Measurements from ENCODE around the gene STK4. TPM values are rescaled to one million over a fixed set of nuclear protein-coding genes. Genes with fewer than 3 reads are reported as not detected.

STK4 gene
- total RNA-seq, 1 experiment from 2014 or later, result 43.0 TPM

DNA sequence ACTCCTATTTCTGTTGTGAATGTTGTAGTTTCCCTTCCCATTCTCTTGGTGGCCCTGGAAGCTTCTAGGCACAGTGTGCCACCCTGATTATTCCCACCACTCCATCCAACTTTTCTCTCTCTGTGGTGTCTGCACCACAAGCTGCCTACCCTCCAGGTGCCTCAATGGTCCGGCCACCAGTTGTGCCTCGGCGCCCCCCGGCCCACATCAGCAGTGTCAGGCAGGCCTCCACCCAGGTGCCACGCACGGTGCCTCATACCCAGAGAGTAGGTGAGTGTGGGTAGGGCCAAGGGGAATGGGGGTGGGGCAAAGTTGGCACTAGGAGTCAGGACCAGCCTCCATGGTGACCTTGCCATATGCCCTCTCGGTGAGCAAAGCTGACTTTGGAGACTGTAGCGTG is 33.4 kb upstream of the STK4 start:
- no peak overlapping the region; a peak in 1 of 7 replicates for H3K27ac Mint-ChIP-seq
- Histone ChIP-seq H4K5ac (ENCODE audit: insufficient read length, low read depth, low read length) (no peak overlapping the region), H2AK5ac (ENCODE audit: insufficient read length, low read length) (no peak overlapping the region), H3K18ac (ENCODE audit: insufficient read length, low read depth, low read length) (no peak overlapping the region), H3K14ac (ENCODE audit: insufficient read depth, low read length) (no peak overlapping the region), H3K9me3 (ENCODE audit: control insufficient read depth, low read depth, low read length) (no peaks in the 10 kb centered on the region), H3K27ac (ENCODE audit: insufficient read length, low read depth, low read length) (no peak overlapping the region), H2BK15ac (ENCODE audit: low read depth, low read length) (no peak overlapping the region), H2BK120ac (ENCODE audit: low read depth, low read length, poor library complexity, severe bottlenecking) (no peak overlapping the region), H4K20me1 (ENCODE audit: control insufficient read depth, insufficient read depth, insufficient read length) (no peaks in the 10 kb centered on the region), H3K79me1 (ENCODE audit: insufficient read depth, low read depth, low read length, poor library complexity, severe bottlenecking) (no peaks in the 10 kb centered on the region), H3K9ac (ENCODE audit: extremely low read depth, insufficient read length, low read length) (no peak overlapping the region), H3K4me1 (ENCODE audit: insufficient read depth, low read length) (no peaks in the 10 kb centered on the region; the same call in 1 of the 2 replicates), H3K27me3 (ENCODE audit: insufficient read depth, low read length) (no peaks in the 10 kb centered on the region), H2BK12ac (ENCODE audit: insufficient read length, low read depth, low read length) (no peak overlapping the region), H2AFZ (ENCODE audit: low read length) (no peak overlapping the region), H3K23ac (ENCODE audit: insufficient read length, low read depth, low read length) (no peak overlapping the region), H3T11ph (ENCODE audit: low read length) (no peak overlapping the region), H3K56ac (ENCODE audit: insufficient read length, low read depth, low read length) (no peak overlapping the region), H3K4ac (ENCODE audit: low read depth, low read length) (no peak overlapping the region), H2BK5ac (ENCODE audit: insufficient read length, low read length) (no peak overlapping the region), H3K79me2 (ENCODE audit: insufficient read depth, low read length) (no peaks in the 10 kb centered on the region), H3K23me2 (ENCODE audit: insufficient read length, low read depth, low read length, poor library complexity, severe bottlenecking) (no peaks in the 10 kb centered on the region), H4K91ac (ENCODE audit: insufficient read length, low read depth, low read length) (no peak overlapping the region), H3K4me2 (ENCODE audit: insufficient read depth, insufficient read length, low read length) (no peak overlapping the region), H2BK20ac (ENCODE audit: low read depth, low read length, poor library complexity, severe bottlenecking) (no peak overlapping the region), H4K8ac (replicated peaks; ENCODE audit: insufficient read length, low read depth, low read length) (no peak overlapping the region)
- no peak for DNase-seq
- no peaks in the 10 kb centered on the region for H3K9me3 Mint-ChIP-seq
- H3K27me3 Mint-ChIP-seq (ENCODE audit: low read depth), result no peaks in the 10 kb centered on the region
- H3K36me3 Mint-ChIP-seq (ENCODE audit: insufficient read depth in 1 of 3, low read depth in 3 of 3), result peaks cover 21 to 78% (median 56%) of the 10 kb centered on the region in 3 experiments; a peak in 6 of 7 replicates
- WGBS (ENCODE audit: extremely low coverage, insufficient read length, low lambda C conversion rate), result no CpG with 5 or more reads among the region's 8 CpGs
- no peaks in the 10 kb centered on the region for H3K4me1 Mint-ChIP-seq
- no peak overlapping the region for H3K4me3 Mint-ChIP-seq
- TF ChIP-seq, protein P1, sequence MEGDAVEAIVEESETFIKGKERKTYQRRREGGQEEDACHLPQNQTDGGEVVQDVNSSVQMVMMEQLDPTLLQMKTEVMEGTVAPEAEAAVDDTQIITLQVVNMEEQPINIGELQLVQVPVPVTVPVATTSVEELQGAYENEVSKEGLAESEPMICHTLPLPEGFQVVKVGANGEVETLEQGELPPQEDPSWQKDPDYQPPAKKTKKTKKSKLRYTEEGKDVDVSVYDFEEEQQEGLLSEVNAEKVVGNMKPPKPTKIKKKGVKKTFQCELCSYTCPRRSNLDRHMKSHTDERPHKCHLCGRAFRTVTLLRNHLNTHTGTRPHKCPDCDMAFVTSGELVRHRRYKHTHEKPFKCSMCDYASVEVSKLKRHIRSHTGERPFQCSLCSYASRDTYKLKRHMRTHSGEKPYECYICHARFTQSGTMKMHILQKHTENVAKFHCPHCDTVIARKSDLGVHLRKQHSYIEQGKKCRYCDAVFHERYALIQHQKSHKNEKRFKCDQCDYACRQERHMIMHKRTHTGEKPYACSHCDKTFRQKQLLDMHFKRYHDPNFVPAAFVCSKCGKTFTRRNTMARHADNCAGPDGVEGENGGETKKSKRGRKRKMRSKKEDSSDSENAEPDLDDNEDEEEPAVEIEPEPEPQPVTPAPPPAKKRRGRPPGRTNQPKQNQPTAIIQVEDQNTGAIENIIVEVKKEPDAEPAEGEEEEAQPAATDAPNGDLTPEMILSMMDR (conservative IDR thresholded peaks at IDR 0.05), result no peak

All from H9 (cell line).